NCI-H2227 (cell line): ENCODE data around the gene GPR160.

Experiments used
- DNase-seq: peaks from one replicate; lab custom pipeline; 2025; ENCODE audit not compliant: unreplicated experiment; lab: John Stamatoyannopoulos, UW

The GPR160 gene

GRCh38 chr3:170027233-170028102 lies 10.3 kb upstream of the GPR160 start:
- no peak for DNase-seq

GRCh38 chr3:170033489-170033888 lies 4.3 kb upstream of the GPR160 start:
- DNase-seq: no peak

- peak; percentile 12 for DNase-seq
Observed at GRCh38 chr3:170038434-170039110, 777 bp downstream of the GPR160 start.

- DNase-seq: no peak
Observed at GRCh38 chr3:170040418-170040817, 2.6 kb downstream of the GPR160 start.

GRCh38 chr3:170043506-170043905 lies 5.7 kb downstream of the GPR160 start:
- DNase-seq: no peak

GRCh38 chr3:170044271-170044670 lies 6.5 kb downstream of the GPR160 start:
- no peak for DNase-seq

GRCh38 chr3:170044795-170045244 lies 7.0 kb downstream of the GPR160 start:
- DNase-seq: no peak

GRCh38 chr3:170046269-170047132 lies 8.7 kb downstream of the GPR160 start:
- no peak for DNase-seq

GRCh38 chr3:170047133-170047404 lies 9.3 kb downstream of the GPR160 start:
- no peak for DNase-seq

- DNase-seq: no peak
Observed at GRCh38 chr3:170049146-170050000, 11.6 kb downstream of the GPR160 start.

GRCh38 chr3:170050753-170051152 lies 13.0 kb downstream of the GPR160 start:
- DNase-seq: no peak

- DNase-seq: no peak
Observed at GRCh38 chr3:170052398-170052797, 14.6 kb downstream of the GPR160 start.

GRCh38 chr3:170054204-170054603 lies 16.4 kb downstream of the GPR160 start:
- no peak for DNase-seq

GRCh38 chr3:170055209-170055608 lies 17.4 kb downstream of the GPR160 start:
- DNase-seq: no peak

GRCh38 chr3:170056710-170057454 lies 19.1 kb downstream of the GPR160 start:
- no peak for DNase-seq

GRCh38 chr3:170057550-170057949 lies 19.8 kb downstream of the GPR160 start:
- no peak for DNase-seq

GRCh38 chr3:170058127-170058526 lies 20.3 kb downstream of the GPR160 start:
- DNase-seq: no peak

GRCh38 chr3:170059447-170059846 lies 21.7 kb downstream of the GPR160 start:
- no peak for DNase-seq

GRCh38 chr3:170062068-170062467 lies 24.3 kb downstream of the GPR160 start:
- DNase-seq: no peak

GRCh38 chr3:170062769-170063168 lies 25.0 kb downstream of the GPR160 start:
- no peak for DNase-seq
